Fibroblast of the aortic adventitia (primary cell): ENCODE data around the gene THADA. TPM values are rescaled to one million over a fixed set of nuclear protein-coding genes. Genes with fewer than 3 reads are reported as not detected.

Experiments
- DNase-seq: peaks from one replicate; pipeline ENCODE4 v3.0.0-alpha.2; 2010; ENCODE audit warnings: low read depth
- H3K4me3 ChIP-seq: 2 replicates; pipeline ENCODE4 v1.5.1; 2011; ENCODE audit warnings: low read depth, mild to moderate bottlenecking, control low read depth, low read length, moderate library complexity
- total RNA-seq: library from RNA; depleted of rRNA; stranded (reverse); fragments of >200 nt; gene quantifications from 2 replicates; pipeline ENCODE4 v1.2.3, GENCODE V29; 2012; ENCODE audit warnings: low replicate concordance
- TF ChIP-seq, protein P1 (sequence below): IDR thresholded peaks from 2 replicates; pipeline ENCODE4 v1.5.1; 2011; ENCODE audit warnings: mild to moderate bottlenecking, low read length, control low read depth, inconsistent platforms; ENCODE audit not compliant: insufficient read depth

Gene THADA
- total RNA-seq, 1 donor: 34.6 TPM

- peak; percentile 68 for DNase-seq
- H3K4me3 ChIP-seq: no peak overlapping the region
- TF ChIP-seq, protein P1, sequence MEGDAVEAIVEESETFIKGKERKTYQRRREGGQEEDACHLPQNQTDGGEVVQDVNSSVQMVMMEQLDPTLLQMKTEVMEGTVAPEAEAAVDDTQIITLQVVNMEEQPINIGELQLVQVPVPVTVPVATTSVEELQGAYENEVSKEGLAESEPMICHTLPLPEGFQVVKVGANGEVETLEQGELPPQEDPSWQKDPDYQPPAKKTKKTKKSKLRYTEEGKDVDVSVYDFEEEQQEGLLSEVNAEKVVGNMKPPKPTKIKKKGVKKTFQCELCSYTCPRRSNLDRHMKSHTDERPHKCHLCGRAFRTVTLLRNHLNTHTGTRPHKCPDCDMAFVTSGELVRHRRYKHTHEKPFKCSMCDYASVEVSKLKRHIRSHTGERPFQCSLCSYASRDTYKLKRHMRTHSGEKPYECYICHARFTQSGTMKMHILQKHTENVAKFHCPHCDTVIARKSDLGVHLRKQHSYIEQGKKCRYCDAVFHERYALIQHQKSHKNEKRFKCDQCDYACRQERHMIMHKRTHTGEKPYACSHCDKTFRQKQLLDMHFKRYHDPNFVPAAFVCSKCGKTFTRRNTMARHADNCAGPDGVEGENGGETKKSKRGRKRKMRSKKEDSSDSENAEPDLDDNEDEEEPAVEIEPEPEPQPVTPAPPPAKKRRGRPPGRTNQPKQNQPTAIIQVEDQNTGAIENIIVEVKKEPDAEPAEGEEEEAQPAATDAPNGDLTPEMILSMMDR: no peak
Measured at GRCh38 chr2:43305517-43305916, 290.3 kb downstream of the THADA start.

GRCh38 chr2:43305012-43305411, 290.8 kb downstream of the THADA start:
- no peak overlapping the region for H3K4me3 ChIP-seq
- TF ChIP-seq, protein P1: no peak
- DNase-seq: peak; percentile 90

GRCh38 chr2:43303889-43304288, 291.9 kb downstream of the THADA start:
- no peak overlapping the region for H3K4me3 ChIP-seq
- TF ChIP-seq, protein P1: no peak
- DNase-seq: no peak

GRCh38 chr2:43302961-43303494, 292.8 kb downstream of the THADA start:
- TF ChIP-seq, protein P1: no peak
- DNase-seq: peak; percentile 37
- H3K4me3 ChIP-seq: no peak overlapping the region

GRCh38 chr2:43302182-43302960, 293.5 kb downstream of the THADA start:
- H3K4me3 ChIP-seq: no peak overlapping the region
- TF ChIP-seq, protein P1: no peak
- no peak for DNase-seq

DNA sequence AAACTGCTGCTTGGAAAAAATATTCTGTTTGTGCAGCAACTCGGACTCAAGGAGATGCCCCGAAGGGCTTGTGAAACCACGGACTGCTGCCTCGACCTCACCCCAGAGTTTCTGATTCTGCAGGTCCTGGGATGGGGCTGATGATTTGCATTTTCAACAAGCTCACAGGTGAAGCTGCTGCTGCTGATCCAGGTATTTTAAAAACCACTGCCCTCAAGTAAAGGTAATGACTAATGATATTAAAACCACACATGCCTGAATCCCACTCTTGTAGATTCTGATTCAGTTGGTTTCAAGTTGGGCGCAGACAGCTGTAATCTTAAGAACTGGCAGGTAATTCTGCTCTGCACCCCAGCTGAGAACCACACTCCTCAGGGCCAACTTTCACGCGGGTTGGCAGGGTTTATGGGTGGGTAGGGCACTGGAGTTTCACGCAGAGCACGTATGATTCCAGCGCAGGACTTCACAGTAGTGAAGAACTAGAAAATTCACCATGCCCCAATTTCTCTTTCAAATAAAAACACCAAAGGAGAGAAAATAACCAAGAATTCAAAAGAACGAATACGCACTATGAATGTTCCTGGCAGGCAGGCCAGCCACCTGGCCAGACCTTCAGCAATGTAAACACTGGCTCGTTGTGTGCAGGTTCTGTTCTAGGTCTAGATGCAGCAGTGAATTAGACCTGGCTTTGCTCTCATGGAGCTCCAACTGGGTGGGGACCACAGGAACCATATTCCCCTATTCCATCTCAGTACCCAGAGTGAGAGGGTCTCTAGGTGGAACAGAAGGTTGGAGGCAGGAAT, 294.9 kb downstream of the THADA start:
- DNase-seq: peak; percentile 36
- TF ChIP-seq, protein P1: no peak
- H3K4me3 ChIP-seq: no peak overlapping the region
